HG02759 (cell line): ENCODE data around the gene TUBB1.
A peak's percentile ranks its signal among the peaks of the same experiment; 100 is the strongest.
"Not testable (repeated sequence)": the region's sequence is repeated elsewhere in the genome, so short reads cannot be mapped to it uniquely, and the experiment has no call there.

Experiments used
- ATAC-seq: cut with Tn5 transposase; IDR thresholded peaks from one replicate; pipeline ENCODE4 v1.9.1; 2021; ENCODE audit warnings: mild to moderate bottlenecking, moderate library complexity; ENCODE audit not compliant: unreplicated experiment

The TUBB1 gene

DNA sequence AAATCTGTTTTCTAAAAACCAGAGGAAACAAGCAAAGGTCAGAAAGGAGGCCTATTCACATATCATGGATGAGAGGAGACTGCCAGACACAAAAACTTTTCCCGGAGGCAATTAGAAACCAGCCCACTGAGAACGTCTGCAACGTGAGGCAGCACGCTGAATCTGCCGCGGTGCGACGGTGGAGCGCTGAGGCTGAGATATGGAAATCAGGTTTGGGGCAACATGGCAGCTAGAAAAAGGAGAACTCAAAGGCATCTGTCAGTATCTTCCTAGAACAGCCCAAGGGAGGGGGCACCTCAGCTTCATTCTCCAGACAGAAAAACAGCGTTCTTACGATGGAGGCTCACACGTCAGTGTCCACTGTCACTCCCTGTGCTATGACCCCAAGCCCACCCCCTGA is 18.2 kb downstream of the TUBB1 start:
- ATAC-seq: no peak

DNA sequence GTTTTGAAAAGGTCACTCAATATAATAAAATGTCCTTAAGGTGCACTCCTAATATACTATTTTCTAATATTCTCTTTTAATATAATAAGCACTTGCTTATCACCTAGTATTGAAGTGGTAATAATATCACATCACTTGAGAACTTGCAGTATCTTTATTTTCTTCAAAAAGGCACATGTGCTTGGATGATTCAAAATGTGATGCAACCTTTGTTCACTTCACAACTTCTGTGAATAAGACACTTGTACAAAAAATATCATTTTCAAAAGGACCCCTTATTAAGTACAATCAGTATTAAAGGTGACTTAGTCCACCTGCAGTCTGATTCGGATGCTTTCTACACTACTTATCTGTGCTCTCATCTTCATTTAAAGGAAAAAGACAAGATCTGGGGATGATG is 20.0 kb downstream of the TUBB1 start:
- ATAC-seq: no peak

DNA sequence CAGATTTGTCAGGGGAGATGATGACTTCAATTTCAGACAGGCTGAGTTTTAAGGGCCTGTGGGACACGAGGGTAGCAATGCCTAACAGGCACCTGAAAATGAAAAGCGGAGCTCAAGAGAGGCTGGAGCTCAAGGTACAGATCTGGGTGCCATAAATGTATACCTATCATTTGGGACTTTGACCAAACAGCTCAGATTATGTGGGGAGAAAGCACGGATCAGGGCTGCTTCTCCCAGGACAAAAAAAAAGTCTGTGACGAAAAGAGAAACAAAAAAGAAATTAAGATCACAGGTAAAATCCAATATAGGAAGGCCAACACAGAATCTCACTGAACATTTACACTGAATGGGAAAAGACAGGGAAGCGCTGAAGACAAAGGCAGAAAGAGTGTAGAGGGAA is 21.4 kb downstream of the TUBB1 start:
- no peak for ATAC-seq

DNA sequence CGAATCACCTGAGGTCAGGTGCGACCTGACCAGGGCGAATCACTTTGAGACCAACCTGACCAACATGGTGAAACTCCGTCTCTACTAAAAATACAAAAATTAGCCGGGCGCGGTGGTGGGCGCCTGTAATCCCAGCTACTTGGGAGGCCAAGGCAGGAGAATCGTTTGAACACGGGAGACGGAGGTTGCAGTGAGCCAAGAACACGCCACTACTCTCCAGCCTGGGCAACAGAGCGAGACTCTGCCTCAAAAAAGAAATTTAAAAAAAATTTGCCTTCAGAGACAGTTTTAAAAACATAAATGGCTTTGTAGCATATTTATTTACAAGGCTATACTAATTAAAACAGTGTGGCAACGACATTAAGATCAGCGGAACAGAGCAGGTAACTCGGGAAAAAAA is 22.3 kb downstream of the TUBB1 start:
- ATAC-seq: not testable (repeated sequence)

DNA sequence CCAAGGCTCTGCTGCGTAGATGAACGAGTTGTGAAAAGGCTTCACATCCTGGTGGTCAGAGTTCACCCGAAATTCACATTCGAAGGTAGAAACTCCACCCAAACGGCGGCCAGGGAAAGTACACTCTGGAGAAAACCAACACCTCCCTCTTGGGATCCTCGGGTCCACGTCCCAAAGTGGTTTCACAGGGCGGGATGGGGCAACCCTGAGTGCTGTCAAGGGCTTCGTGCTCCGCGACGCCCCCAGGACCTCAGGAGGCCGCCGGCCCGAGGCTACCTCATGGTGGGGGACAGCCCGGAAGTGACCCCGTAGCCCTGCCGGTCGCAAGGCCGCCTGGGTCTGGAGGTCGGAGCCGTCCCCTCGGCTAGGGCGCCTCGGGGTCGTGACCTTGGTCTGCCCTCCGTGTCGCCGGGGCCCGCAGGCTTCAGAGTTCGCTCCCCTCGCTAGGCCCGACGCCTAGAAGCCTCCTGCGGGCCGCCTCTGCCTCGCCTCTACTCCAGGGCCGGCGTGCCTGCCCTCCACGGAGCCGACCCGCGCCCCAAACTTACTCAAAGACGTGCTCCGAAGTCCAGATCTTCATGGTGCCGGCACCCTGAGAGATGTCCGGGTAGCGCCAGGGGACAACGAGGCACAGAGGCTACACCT is 23.0 kb downstream of the TUBB1 start, which contains the start of gene PRELID3B:
TSS of gene PRELID3B (minus strand) at position 636 of the 645 bp plus-strand sequence. CDS start at position 580, 56 bp downstream.
- ATAC-seq: peak; percentile 34

DNA sequence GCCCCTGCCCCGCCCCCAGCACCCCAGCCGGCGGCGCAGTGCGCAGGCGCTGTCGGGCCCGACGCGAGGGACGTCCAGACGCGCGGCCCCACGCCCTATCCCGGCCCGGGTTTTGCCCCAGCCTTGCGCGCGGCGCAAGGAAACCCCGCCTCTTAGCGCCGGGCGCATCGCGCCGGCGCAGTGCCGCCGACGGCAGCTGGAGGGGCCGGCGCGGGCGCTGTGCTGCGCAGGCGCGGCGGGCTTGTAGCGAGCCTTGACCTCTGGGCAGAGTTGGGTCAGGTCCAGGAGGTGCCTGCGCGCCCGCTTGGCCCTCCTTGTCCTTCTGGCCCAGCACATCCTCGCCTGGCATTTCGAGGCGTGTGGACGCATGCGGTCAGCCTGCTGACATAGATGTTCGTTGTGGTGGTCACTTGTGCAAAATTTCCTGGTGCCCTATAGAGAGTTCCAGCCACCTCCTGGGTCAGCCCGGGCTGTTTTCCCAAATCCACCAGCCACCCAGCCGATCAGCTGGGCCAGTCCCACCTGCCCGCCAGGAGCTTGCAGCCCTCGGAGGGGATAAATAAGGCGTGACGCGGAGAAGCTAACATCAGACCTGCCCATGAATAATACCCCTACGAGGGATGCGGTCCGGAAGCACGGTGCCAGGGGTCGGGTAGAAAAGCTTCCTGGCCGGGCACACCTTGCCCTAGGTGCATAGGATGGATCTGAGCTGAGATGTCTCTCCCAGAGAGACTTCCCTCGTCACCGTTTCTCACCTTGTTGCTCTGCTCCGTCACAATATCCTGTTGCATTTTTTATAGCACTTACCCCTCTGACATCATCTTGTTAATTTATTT is 23.8 kb downstream of the TUBB1 start:
- ATAC-seq: peak; percentile 97

DNA sequence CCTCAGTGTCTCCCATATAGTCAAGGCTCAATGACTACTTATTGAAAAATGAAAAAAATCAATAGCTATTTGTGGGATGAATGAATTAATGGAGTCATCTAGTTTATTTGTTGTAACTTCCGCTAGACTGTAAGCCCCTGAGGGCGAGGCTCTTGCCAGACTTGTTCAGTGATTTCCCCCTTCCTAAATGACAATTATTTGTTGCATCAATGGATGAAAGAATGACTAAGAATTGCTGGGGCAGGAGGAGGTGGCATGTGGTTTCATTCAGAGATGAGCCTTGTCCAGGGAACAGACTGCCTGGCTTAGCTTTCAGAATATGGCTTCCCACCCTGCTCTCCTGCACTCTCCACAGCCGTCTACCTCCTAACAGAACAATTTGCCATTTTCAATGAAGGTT is 24.5 kb downstream of the TUBB1 start:
- no peak for ATAC-seq

DNA sequence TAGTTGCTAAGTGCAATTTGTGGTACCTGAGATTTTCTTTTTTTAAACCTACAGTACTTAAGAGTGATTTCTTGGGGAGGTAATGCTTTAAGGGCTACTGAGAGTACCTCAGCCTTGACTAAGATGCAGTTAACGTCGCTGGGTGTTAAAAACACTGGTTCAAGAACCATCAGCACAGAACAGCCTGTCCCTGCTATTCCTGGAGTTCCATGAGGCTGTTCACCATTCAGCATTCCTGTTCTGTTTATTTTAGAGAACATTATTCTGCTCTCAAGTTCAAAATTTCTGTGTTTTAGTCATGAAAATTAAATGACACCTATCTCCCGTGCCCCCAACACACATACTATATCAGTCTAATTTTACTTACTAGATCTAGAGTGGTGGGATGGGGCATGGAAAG is 25.1 kb downstream of the TUBB1 start:
- no peak for ATAC-seq

DNA sequence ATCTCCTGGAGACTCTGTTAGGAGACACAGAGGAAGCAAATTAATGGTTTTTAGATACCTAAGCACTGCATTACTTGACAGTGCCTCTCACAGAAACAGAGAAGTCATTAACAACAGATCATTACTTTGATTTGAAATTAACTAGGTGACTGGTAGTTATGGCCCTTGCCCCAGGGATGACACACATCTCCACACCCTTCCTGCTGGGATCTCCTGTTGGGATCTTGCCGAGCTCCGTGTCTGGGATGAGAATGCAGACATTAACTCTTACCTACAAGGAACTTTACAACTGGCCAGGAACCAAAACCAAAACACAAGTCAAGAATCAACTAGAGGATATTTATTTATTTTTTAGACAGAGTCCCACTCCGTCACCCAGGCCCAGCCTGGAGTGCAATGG is 25.6 kb downstream of the TUBB1 start:
- no peak for ATAC-seq

DNA sequence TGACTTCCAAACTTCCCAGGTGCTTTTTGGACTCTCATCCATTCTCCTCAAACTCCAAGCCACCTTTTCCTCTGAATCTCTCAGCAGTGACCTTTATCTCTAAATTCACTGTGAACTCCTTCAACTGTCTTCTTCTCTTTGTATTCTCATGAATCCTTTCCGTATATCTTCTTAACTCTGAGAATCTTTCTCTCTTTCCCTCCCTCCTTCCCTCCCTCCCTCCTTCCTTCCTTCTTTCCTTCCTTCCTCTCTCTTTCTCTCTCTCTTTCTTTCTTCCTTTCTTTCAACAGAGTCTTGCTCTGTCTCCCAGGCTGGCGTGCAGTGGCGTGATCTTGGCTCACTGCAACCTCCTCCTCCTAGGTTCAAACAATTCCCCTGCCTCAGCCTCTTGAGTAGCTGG is 27.6 kb downstream of the TUBB1 start:
- no peak for ATAC-seq

DNA sequence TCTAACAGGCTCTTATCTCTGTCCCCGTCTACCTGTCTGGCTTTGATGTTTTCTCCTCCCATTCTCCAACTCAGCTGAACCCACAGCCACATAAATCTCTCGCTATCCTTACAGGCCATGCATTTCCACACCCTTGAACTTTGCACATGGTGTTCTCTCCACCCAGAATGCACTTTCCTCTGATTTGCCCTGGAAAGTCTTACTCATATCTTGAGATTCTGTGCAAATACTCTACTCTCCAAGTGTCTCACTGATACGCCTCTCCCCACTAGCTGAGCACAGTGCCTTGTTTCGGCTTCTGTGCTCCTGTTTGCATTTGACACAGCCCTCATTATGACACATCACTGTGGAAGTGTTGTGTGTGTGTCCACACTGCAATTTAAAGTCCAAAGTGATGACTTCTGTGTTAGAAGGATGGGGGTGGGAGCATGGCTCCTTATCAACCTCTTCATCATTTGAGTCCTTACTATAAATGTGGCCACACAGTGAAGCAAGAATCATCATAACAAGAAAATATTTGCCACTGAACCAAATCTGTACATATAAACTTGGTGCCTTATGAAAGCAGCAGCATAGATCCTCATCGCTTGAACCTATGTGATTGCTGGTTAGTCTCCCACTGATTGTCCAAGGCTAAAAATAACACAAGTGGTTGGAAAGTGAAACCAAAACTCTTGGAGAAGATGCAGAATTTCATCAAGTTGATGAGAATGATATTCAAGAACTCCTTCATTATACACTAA is 28.9 kb downstream of the TUBB1 start:
- ATAC-seq: no peak

DNA sequence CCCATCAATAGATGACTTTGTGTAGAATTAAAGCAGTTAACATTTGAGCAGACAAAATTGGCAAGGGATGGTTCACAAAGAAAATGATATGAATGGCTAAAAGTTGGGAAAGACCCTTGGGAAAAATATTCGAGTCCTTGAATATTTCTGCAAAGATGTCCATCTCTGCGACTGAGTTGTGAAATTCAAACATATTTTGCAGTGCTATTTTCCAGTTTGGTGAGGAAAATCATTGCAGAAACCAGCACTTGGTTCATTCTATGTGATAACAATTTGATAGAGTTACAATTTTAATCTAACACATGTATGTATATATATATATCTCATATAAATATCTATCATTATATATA is 29.4 kb downstream of the TUBB1 start:
- ATAC-seq: no peak

DNA sequence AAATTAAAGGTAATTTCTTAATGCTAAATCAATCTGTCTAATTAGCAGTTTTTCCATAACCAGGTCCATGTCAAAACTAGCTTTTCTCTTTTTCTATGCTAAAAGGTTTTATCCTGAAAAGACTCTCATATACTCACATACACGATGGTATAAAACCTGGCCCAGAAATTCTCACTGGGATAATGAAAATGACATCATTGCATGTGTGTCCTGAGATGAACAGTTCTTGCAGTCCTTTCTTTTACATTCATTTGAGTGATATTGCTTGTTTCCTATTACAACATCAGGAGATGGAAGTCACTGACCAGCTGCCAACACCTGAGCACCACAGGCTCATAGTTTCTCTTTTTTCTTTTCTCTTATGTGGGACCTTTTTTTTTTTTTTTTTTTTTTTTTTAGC is 31.2 kb downstream of the TUBB1 start:
- ATAC-seq: no peak

DNA sequence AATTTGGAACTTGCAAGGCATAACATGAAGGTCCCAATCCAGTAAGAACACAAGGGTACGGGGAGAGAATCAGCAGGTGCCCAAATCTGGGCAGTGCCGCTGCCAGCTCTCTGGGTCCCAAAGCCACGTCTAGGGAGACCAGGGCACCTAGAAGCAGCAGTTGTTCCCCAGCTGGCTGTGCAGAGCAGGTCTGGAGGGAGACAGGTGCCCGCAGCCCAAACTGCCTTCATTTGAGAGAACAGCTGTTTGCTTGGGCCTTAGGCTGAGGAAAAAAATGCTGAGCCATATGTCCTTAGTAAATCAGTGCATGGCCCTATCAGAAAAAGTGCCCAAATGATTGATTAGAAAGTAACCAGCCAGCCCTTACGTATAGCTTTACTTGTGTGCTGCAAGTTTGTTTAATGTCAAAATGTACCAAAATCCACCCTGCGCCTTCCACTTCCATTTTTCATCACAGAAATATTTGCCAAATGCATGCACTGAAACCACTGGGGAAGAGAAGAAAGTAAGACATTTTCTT is 32.5 kb downstream of the TUBB1 start:
- ATAC-seq: no peak

DNA sequence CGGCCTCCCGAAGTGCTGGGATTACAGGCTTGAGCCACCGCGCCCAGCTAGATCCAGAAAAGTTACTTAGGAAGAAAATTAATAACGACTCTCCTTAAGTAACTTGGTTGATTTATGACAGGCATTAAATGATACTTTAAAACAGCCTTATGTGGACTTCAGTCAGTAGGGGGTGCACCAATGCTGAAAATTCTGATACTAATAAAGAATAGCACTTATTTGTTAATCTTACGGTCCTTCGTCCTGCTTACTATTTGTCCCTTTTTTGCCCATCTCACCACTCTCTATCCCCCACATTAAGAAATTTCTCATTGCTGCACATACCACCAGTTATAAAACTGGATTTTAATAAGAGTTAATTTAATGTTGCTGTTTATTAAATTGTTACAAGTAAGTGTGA is 36.1 kb downstream of the TUBB1 start:
- no peak for ATAC-seq

DNA sequence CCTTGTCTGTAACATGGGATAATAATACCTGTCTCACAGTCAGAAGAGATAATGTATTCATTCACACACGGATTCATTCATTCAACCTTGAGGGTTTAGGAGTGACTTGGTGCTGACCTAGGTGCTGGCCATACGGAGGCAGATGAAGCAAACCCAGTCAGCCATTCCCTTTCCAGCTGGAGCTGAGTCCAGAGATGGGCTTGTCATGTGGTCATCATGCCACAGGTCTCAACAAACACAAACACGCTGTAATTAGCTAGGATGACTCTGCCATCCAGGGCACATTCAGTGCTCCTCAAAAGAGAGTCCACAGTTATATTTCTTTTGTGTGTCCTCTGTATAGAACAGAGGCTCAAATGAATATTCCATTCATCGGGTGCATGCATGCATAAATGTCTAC is 42.9 kb downstream of the TUBB1 start:
- ATAC-seq: no peak

DNA sequence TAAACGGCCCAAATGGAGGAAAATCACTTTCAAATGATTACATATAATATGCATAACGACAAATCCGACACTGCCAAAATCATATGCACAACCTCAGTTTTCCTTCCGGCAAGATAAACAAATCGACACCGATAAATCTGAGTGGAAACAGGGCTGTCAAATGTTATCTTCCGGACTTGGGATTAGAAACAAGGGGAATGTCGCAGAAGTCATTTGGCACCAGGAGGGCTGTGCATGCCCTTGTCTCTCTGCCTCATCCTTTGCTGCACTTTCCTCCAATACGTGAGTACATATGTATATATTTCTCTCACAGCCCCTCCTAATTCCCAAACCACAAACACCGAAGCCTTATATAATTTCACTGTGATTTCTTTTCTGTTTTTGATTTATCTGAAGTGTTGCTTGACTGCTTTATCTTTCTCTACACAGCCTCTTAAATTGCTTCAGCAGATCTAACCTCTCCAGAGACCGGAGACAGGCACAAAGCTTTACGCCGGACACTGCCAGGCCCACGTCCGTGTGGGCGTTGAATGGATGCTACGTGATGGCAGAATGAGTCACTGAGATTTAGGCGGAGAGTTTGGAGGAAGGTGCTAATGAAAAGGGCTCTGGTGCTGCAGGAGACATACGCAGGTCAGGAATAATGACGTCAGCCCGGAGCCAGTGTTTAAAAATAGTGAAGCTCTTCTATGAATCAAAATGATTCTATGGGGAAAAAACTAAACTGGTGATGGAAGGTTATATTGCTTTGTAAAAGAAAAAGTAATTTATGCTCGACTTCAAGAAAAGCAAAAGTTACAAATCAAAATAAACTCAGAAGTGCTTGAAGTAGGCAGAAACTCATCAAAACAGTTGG is 44.4 kb downstream of the TUBB1 start:
- no peak for ATAC-seq

DNA sequence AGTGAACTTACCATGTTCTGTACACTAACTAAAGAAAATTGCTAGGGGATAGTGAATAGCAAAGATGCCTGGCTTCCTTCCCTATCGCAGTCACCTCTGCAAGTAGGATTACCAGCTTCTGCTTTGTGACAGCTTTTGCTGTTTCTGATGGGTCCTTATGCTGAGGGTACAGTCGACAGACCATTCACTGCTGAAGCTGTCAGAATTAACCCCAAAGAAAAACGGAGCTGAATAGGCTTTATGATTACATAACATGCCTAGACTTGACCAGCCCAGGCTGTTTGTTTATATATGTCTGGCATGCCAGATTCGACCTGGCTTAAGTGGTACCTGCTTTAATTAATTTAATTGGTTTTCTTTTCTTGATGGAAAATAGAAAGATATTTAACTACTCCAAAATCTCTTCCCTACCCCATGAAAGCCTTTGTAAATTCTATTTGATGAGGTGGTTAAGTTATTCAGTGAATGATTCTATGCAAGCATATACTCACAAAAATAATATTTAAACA is 45.0 kb downstream of the TUBB1 start:
- ATAC-seq: no peak

DNA sequence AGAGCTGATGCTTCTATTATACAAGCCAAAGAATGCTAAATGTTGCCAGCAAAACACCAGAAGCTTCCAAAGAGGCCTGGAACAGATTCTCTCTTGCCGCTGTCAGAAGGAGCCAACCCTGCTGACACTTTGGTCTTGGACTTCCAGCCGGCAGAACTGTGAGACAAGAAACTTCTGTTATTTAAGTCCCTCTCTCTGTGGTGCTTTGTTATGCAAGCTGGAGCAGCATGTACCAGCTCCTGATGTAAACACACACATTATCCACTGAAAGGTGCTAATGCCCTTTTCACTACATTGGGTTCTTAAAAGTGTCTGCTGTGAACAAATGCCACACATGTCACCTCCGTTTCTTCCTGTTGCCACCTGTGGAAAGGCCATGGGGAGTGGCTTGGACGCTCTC is 49.3 kb downstream of the TUBB1 start:
- ATAC-seq: no peak

DNA sequence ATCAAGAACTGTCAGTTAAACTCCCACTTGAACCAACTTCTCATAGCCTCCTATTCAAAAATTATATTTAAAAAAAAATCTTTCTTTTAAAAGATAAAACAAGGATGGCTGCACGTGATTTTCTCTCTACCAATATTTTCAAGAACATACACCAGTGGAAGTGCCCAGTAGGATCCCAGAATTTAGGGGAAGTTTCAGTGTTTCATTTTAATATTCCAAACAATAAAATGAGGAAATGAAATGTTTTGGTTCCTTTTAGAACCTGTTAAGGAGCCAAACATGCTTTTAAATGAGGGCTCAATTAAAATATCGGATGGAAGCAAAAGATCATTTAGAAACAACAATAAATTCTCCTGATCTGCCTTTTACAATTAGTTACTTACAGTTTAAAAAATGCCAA is 49.8 kb downstream of the TUBB1 start:
- ATAC-seq: no peak

DNA sequence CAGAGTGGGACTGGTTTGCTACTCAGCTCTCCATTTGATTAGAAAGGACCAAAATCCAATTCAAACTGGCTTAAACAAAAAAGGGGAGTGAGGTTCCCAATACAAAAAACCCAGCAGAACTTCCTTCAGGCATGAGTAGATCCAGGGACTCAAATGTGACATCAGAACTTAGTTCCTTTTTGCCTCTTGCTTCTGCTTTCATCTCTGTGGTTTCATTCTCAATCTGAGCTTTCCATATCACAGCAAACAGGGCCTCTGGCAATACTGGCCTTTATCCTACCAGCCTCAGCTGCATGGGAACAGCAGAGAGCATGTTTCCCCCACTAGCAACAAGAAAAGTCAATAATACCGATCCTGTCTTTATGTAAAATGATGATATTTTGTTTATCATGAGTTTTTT is 52.0 kb downstream of the TUBB1 start:
- no peak for ATAC-seq
